ENCODE data around the gene FAM237B.
A peak's percentile ranks its signal among the peaks of the same experiment; 100 is the strongest.
"Not testable (repeated sequence)": the region's sequence is repeated elsewhere in the genome, so short reads cannot be mapped to it uniquely, and the experiment has no call there.

Gene FAM237B

GRCh38 chr7:90320801-90321494, at the start of gene FAM237B:
Gene FAM237B, minus strand, starts transcription at chr7:90321304. Its CDS starts 1,556 bp downstream, at chr7:90319748.
- no peak for DNase-seq (ENCODE audit: low read depth in 2 of 2, low spot score in 1 of 2)

DNA sequence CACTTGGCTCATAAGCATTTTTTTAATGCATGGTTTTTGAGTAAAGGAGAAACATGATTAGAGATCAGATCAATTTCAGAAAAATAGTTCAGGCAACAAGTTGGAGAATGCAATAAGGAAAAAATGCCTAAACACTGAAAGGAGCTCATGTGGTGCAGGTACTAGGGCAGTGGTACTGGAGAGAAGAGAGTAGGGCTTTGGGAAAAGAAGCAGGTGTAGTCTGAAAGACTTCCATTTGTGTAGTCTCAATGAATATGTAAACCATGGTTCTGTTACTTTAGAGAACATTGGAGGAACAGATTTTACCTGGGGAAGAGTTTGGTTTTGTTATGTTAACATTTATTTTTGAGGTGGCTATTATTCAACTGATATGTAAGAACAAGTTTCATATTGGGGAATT, 30.9 kb upstream of the FAM237B start:
- no peak for DNase-seq (ENCODE audit: low read depth in 2 of 2, low spot score in 1 of 2)

DNA sequence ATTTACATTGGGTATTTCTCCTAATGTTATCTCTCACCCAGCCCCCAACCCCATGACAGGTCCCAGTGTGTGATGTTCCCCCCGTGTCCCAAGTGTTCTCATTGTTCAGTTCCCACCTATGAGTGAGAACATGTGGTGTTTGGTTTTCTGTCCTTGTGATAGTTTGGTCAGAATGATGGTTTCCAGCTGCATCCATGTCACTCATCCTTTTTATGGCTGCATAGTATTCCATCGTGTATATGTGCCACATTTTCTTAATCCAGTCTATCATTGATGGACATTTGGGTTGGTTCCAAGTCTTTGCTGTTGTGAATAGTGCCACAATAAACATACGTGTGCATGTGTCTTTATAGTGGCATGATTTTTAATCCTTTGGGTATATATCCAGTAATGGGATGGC, 28.9 kb upstream of the FAM237B start:
- not testable (repeated sequence) for DNase-seq (ENCODE audit: low read depth in 2 of 2, low spot score in 1 of 2)

- DNase-seq (ENCODE audit: low read depth in 2 of 2, low spot score in 1 of 2): no peak
Observed at GRCh38 chr7:90349305-90349704, 28.2 kb upstream of the FAM237B start.

GRCh38 chr7:90347759-90348158, 26.7 kb upstream of the FAM237B start:
- no peak for DNase-seq (ENCODE audit: low read depth in 2 of 2, low spot score in 1 of 2)

- peak; percentile 91 to 95 for DNase-seq (ENCODE audit: low read depth in 2 of 2, low spot score in 1 of 2)
Observed at GRCh38 chr7:90346336-90347125, 25.4 kb upstream of the FAM237B start, which contains the start of gene GTPBP10. Gene GTPBP10, plus strand, starts transcription at chr7:90346716. Its CDS starts 26 bp downstream, at chr7:90346742.

DNA sequence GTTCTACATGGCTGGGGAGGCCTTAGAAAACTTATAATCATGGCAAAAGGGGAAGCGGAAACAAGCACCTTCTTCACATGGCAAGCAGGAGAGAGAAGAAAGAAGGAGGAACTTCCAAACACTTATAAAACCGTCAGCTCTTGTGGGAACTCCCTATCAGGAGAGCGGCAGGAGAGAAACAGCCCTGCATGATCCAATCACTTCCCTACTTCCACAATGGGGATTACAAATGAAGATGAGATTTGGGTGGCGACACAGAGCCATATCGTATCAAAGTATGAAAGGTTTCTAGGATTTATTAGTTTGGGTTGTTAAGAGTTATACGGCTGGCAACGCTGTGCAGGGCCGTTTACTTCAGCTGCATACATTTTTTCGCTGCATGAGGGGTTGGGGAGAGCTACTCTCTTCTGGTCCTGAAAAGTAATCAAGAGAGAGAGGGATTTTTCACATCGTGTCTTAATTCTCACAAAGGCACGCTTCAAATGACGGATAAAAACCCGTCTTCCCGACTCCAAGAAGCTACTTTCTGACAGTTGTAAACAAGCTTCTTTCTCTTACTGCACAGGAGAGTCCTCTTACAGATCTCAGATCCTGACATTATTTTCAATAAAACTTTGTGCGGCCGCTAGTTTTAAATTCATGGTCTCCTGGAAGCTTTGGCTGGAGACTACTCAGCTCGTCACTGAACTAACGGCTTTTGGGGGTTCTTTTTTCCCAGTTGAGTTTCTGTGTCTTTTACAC, 24.7 kb upstream of the FAM237B start:
- DNase-seq (ENCODE audit: low read depth in 2 of 2, low spot score in 1 of 2): no peak

GRCh38 chr7:90345016-90345415, 23.9 kb upstream of the FAM237B start:
- no peak for DNase-seq (ENCODE audit: low read depth in 2 of 2, low spot score in 1 of 2)

- DNase-seq (ENCODE audit: low read depth in 2 of 2, low spot score in 1 of 2): no peak
Observed at GRCh38 chr7:90337106-90337505, 16.0 kb upstream of the FAM237B start.

- DNase-seq (ENCODE audit: low read depth in 2 of 2, low spot score in 1 of 2): not testable (repeated sequence)
Observed at GRCh38 chr7:90334926-90335325, 13.8 kb upstream of the FAM237B start.

- DNase-seq (ENCODE audit: low read depth in 2 of 2, low spot score in 1 of 2): no peak
Observed at GRCh38 chr7:90334193-90334843, 13.2 kb upstream of the FAM237B start.

DNA sequence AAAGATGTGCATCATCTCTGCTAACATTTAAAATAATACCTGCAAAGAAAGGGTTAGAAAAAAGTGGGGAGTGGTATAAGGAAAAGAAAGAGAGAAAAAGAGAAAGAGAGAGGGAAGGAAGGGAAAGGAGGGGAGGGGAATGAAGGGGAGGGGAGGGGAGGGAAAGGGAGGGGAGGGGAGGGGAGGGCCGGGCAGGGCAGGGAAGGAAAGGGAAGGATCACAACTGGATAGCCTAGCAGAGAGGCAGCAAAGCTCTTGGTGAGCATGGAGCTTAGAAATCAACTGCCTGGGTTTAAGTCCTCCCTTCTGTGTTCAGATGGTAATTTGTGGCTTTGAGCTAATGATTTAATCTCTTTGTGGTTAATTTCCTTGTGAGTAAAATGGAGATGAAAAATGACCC, 5.4 kb upstream of the FAM237B start:
- no peak for DNase-seq (ENCODE audit: low read depth in 2 of 2, low spot score in 1 of 2)

- DNase-seq (ENCODE audit: low read depth in 2 of 2, low spot score in 1 of 2): no peak
Observed at GRCh38 chr7:90322837-90323236, 1.7 kb upstream of the FAM237B start.

- DNase-seq (ENCODE audit: low read depth in 2 of 2, low spot score in 1 of 2): no peak
Observed at GRCh38 chr7:90320418-90320800, 695 bp downstream of the FAM237B start.

DNA sequence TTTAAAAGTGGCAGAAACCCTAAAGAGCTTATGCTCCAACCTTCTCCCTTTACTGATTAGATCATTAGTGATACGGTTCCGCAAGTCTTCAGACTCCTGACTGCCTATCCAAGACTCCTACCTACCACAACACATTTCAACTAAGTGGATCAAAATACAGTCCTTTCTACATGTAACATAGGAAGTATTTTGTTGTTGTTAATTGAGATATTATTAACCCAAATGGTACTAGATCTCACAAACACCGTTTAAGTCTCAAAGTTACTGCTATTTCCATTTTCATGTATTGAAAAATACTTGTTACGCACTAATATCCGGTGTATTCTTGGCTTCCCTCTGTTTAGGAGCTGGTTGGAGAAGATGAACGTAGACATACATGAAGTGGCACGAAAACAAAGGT, 1.1 kb downstream of the FAM237B start:
- no peak for DNase-seq (ENCODE audit: low read depth in 2 of 2, low spot score in 1 of 2)

- no peak for DNase-seq (ENCODE audit: low read depth in 2 of 2, low spot score in 1 of 2)
Observed at GRCh38 chr7:90313907-90314306, 7.2 kb downstream of the FAM237B start.

GRCh38 chr7:90312745-90313144, 8.4 kb downstream of the FAM237B start:
- no peak for DNase-seq (ENCODE audit: low read depth in 2 of 2, low spot score in 1 of 2)

GRCh38 chr7:90311175-90311574, 9.9 kb downstream of the FAM237B start:
- no peak for DNase-seq (ENCODE audit: low read depth in 2 of 2, low spot score in 1 of 2)

DNA sequence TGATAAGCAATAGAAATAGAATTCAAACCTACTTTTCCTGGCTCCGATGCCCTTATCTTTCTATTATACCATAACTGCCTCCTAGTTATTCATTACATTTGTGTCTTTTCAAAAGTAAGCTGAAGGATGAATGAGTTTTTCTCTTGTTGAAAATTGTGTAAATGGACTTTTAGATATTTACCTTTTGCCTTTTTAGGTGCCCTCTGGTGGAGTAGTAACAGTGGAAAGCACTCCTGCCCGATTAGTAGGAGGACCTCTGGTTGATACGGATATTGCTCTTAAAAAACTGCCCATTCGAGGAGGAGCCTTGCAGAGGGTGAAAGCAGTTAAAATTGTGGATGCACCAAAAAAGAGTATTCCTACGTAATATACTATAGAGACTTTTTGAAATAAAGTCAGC, 11.2 kb downstream of the FAM237B start:
- DNase-seq (ENCODE audit: low read depth in 2 of 2, low spot score in 1 of 2): no peak

- no peak for DNase-seq (ENCODE audit: low read depth in 2 of 2, low spot score in 1 of 2)
Observed at GRCh38 chr7:90303241-90303640, 17.9 kb downstream of the FAM237B start.
